GM23248 (cell line): ENCODE measurements around the gene NUP205. TPM values are rescaled to one million over a fixed set of nuclear protein-coding genes. Genes with fewer than 3 reads are reported as not detected.

Experiments used
- DNase-seq: peaks from one replicate; pipeline ENCODE4 v3.0.0-alpha.2; 2015
- H2AFZ ChIP-seq: fragments of 200-600 bp; sonication (generic); 2 replicates; pipeline ENCODE4 v1.6.1; 2016; ENCODE audit warnings: antibody characterized with exemption
- H3F3A ChIP-seq: fragments of 200-600 bp; sonication (generic); 2 replicates; pipeline ENCODE4 v1.6.1; 2016; ENCODE audit warnings: mild to moderate bottlenecking, antibody characterized with exemption, mixed run types; ENCODE audit not compliant: insufficient read depth
- H3K27ac ChIP-seq: fragments of 200-600 bp; sonication (generic); 2 replicates; pipeline ENCODE4 v1.5.1; 2016; ENCODE audit warnings: mild to moderate bottlenecking
- H3K27me3 ChIP-seq: fragments of 200-600 bp; sonication (generic); replicated peaks from 2 replicates; pipeline ENCODE4 v1.6.1; 2016; ENCODE audit warnings: mild to moderate bottlenecking; ENCODE audit not compliant: insufficient read depth
- H3K36me3 ChIP-seq: fragments of 200-600 bp; sonication (generic); 2 replicates; pipeline ENCODE4 v1.6.1; 2016; ENCODE audit warnings: low read depth, mild to moderate bottlenecking
- H3K4me1 ChIP-seq: fragments of 200-600 bp; sonication (generic); 2 replicates; pipeline ENCODE4 v1.6.1; 2016; ENCODE audit warnings: mild to moderate bottlenecking; ENCODE audit not compliant: insufficient read depth
- H3K4me2 ChIP-seq: fragments of 200-600 bp; sonication (generic); one replicate; pipeline ENCODE4 v1.6.1; 2016; ENCODE audit warnings: mild to moderate bottlenecking; ENCODE audit not compliant: unreplicated experiment
- H3K4me3 ChIP-seq: fragments of 200-600 bp; sonication (generic); 2 replicates; pipeline ENCODE4 v1.5.1; 2016; ENCODE audit warnings: mild to moderate bottlenecking
- H3K79me2 ChIP-seq: fragments of 200-600 bp; sonication (generic); 2 replicates; pipeline ENCODE4 v1.6.1; 2016; ENCODE audit warnings: mild to moderate bottlenecking; ENCODE audit not compliant: insufficient read depth
- H3K9ac ChIP-seq: fragments of 200-600 bp; sonication (generic); 2 replicates; pipeline ENCODE4 v1.6.1; 2016; ENCODE audit warnings: mild to moderate bottlenecking
- H3K9me2 ChIP-seq: fragments of 200-600 bp; sonication (generic); 2 replicates; pipeline ENCODE4 v1.6.1; 2016; ENCODE audit warnings: mixed run types, mild to moderate bottlenecking, moderate library complexity; ENCODE audit not compliant: insufficient read depth
- H3K9me3 ChIP-seq: fragments of 200-600 bp; sonication (generic); one replicate; pipeline ENCODE4 v1.6.1; 2017; ENCODE audit warnings: low read depth
- H4K20me1 ChIP-seq: fragments of 200-600 bp; sonication (generic); 2 replicates; pipeline ENCODE4 v1.6.0; 2016; ENCODE audit not compliant: insufficient read depth
- EZH2 ChIP-seq: fragments of 200-600 bp; sonication (generic); IDR thresholded peaks from 2 replicates; pipeline ENCODE4 v1.6.1; 2018; ENCODE audit warnings: antibody characterized with exemption, mild to moderate bottlenecking; ENCODE audit not compliant: insufficient read depth, poor library complexity, severe bottlenecking
- EZH2phosphoT487 ChIP-seq: fragments of 200-600 bp; sonication (generic); IDR thresholded peaks from 2 replicates; pipeline ENCODE4 v1.6.1; 2018; ENCODE audit warnings: antibody characterized with exemption, moderate library complexity, mild to moderate bottlenecking, low read depth; ENCODE audit not compliant: insufficient read depth
- WGBS, 2 experiments: methylation state at CpG; one replicate each; pipeline ENCODE4 v1.1.6; 2015 to 2017; ENCODE audit warnings: low lambda C conversion rate in 2 of 2, low coverage in 1 of 2; ENCODE audit errors: missing lambda C conversion rate in 2 of 2; 5-methylcytosine and 5-hydroxymethylcytosine counted together
- in situ Hi-C: fragments of 300-500 bp; cut with MboI; formaldehyde crosslinking; loops from 2 replicates; pipeline ENCODE4 v1.15.0; 2020
- polyA plus RNA-seq: library from polyadenylated mRNA; unstranded; fragments of >200 nt; fragmentation: Nextera tagmentation; extraction: Ambion mirVana; gene quantifications from 2 replicates; pipeline ENCODE4 v1.2.1, GENCODE V29; 2016
- total RNA-seq: library from RNA; depleted of rRNA; stranded (reverse); fragments of >200 nt; shearing (Covaris generic); gene quantifications from 2 replicates; pipeline ENCODE4 v1.2.3, GENCODE V29; 2014

NUP205 gene
- total and polyA plus RNA-seq, 2 experiments from 2014 or later: 18.5 to 31.8 TPM

- Histone ChIP-seq H3K27ac (no peak overlapping the region), H3K9me3 (no peaks in the 10 kb centered on the region), H3K79me2 (no peaks in the 10 kb centered on the region), H3F3A (no peaks in the 10 kb centered on the region), H3K4me3 (no peak overlapping the region), H3K36me3 (no peaks in the 10 kb centered on the region), H4K20me1 (no peaks in the 10 kb centered on the region), H3K4me1 (no peaks in the 10 kb centered on the region), H3K4me2 (no peak overlapping the region), H3K27me3 (no peaks in the 10 kb centered on the region), H2AFZ (no peak overlapping the region), H3K9me2 (no peaks in the 10 kb centered on the region), H3K9ac (no peak overlapping the region)
- DNase-seq: no peak
- in situ Hi-C loops: no loop called here
- 76 to 80% methylated on average over 3 of the region's 3 CpGs for WGBS, 2 experiments
- no peak for TF ChIP-seq EZH2phosphoT487
- TF ChIP-seq EZH2: no peak
Measured at GRCh38 chr7:135517060-135517459, 40.7 kb upstream of the NUP205 start.

GRCh38 chr7:135518748-135519147 is 39.0 kb upstream of the NUP205 start:
- no peaks in the 10 kb centered on the region for H3K79me2 ChIP-seq
- H3K4me1 ChIP-seq: no peaks in the 10 kb centered on the region
- H2AFZ ChIP-seq: no peak overlapping the region
- TF ChIP-seq EZH2 (no peak), EZH2phosphoT487 (no peak)
- in situ Hi-C loops: no loop called here
- 81 to 88% methylated on average over 1 of the region's 1 CpG for WGBS, 2 experiments
- H3K27me3 ChIP-seq: no peaks in the 10 kb centered on the region; the same call in 1 of the 2 replicates
- H3K9me3 ChIP-seq: no peaks in the 10 kb centered on the region
- H3K4me2 ChIP-seq: no peak overlapping the region
- no peak for DNase-seq
- no peaks in the 10 kb centered on the region for H3K36me3 ChIP-seq
- H3K9me2 ChIP-seq: no peaks in the 10 kb centered on the region
- no peak overlapping the region for H3K4me3 ChIP-seq
- no peak overlapping the region for H3K27ac ChIP-seq
- no peaks in the 10 kb centered on the region for H3F3A ChIP-seq
- H4K20me1 ChIP-seq: no peaks in the 10 kb centered on the region
- no peak overlapping the region for H3K9ac ChIP-seq

- TF ChIP-seq EZH2: no peak
- no peak for TF ChIP-seq EZH2phosphoT487
- no peak for DNase-seq
- no peaks in the 10 kb centered on the region for H3F3A ChIP-seq
- in situ Hi-C loops: no loop called here
- H3K27me3 ChIP-seq: no peaks in the 10 kb centered on the region; the same call in 1 of the 2 replicates
- no peak overlapping the region for H3K4me2 ChIP-seq
- H3K9me2 ChIP-seq: no peaks in the 10 kb centered on the region
- H3K79me2 ChIP-seq: no peaks in the 10 kb centered on the region
- H3K27ac ChIP-seq: no peak overlapping the region
- no peaks in the 10 kb centered on the region for H3K9me3 ChIP-seq
- no peaks in the 10 kb centered on the region for H4K20me1 ChIP-seq
- no peaks in the 10 kb centered on the region for H3K4me1 ChIP-seq
- H3K36me3 ChIP-seq: no peaks in the 10 kb centered on the region
- no peak overlapping the region for H2AFZ ChIP-seq
- no peak overlapping the region for H3K4me3 ChIP-seq
- H3K9ac ChIP-seq: no peak overlapping the region
Measured at GRCh38 chr7:135519233-135519688, 38.5 kb upstream of the NUP205 start.

GRCh38 chr7:135519871-135520270 is 37.8 kb upstream of the NUP205 start:
- H3K9me2 ChIP-seq: no peaks in the 10 kb centered on the region
- H3K4me2 ChIP-seq: no peak overlapping the region
- WGBS, 2 experiments: 90 to 95% methylated on average over 4 of the region's 4 CpGs
- no peaks in the 10 kb centered on the region for H3K9me3 ChIP-seq
- H4K20me1 ChIP-seq: no peaks in the 10 kb centered on the region
- no peaks in the 10 kb centered on the region for H3K79me2 ChIP-seq
- H2AFZ ChIP-seq: no peak overlapping the region
- in situ Hi-C loops: no loop called here
- H3K4me3 ChIP-seq: no peak overlapping the region
- H3K4me1 ChIP-seq: no peaks in the 10 kb centered on the region
- TF ChIP-seq EZH2phosphoT487 (no peak), EZH2 (no peak)
- no peak overlapping the region for H3K27ac ChIP-seq
- H3K27me3 ChIP-seq: no peaks in the 10 kb centered on the region; the same call in 1 of the 2 replicates
- H3K9ac ChIP-seq: no peak overlapping the region
- no peaks in the 10 kb centered on the region for H3K36me3 ChIP-seq
- no peak for DNase-seq
- H3F3A ChIP-seq: no peaks in the 10 kb centered on the region

- no peak overlapping the region for H3K4me2 ChIP-seq
- in situ Hi-C loops: no loop called here
Measured at GRCh38 chr7:135522509-135522908, 35.2 kb upstream of the NUP205 start.

More at GRCh38 chr7:135522509-135522908, 35.2 kb upstream of the NUP205 start:
- Histone ChIP-seq H3F3A (no peaks in the 10 kb centered on the region), H3K27me3 (no peaks in the 10 kb centered on the region; the same call in 1 of the 2 replicates), H3K9me3 (no peaks in the 10 kb centered on the region), H3K9ac (no peak overlapping the region), H3K27ac (no peak overlapping the region), H3K79me2 (no peaks in the 10 kb centered on the region), H3K4me1 (no peaks in the 10 kb centered on the region), H3K4me3 (no peak overlapping the region), H3K36me3 (no peaks in the 10 kb centered on the region), H3K9me2 (no peaks in the 10 kb centered on the region), H2AFZ (no peak overlapping the region), H4K20me1 (no peaks in the 10 kb centered on the region)
- WGBS, 2 experiments: 68 to 79% methylated on average over 6 of the region's 6 CpGs
- TF ChIP-seq EZH2phosphoT487 (no peak), EZH2 (no peak)
- DNase-seq: no peak
